Naive thymus-derived CD4-positive, alpha-beta T cell (primary cell): ENCODE data around the gene ZBTB9. TPM values are rescaled to one million over a fixed set of nuclear protein-coding genes. Genes with fewer than 3 reads are reported as not detected.

Experiments used
- ATAC-seq: fragments of 150-1000 bp; cut with Tn5 transposase; 2 replicates; pipeline ENCODE4 v1.10.0; 2021; ENCODE audit warnings: mild to moderate bottlenecking, moderate library complexity
- CTCF ChIA-PET: fragments of 350-600 bp; sonication (Branson Sonifier 250); formaldehyde crosslinking; loops from one replicate; lab custom pipeline; 2021; ENCODE audit warnings: antibody characterized with exemption; lab: Charles Lee
- POLR2A ChIA-PET: fragments of 350-600 bp; sonication (Branson Sonifier 250); formaldehyde crosslinking; loops from one replicate; lab custom pipeline; 2021; ENCODE audit warnings: antibody characterized with exemption, inconsistent platforms; lab: Charles Lee
- DNase-seq, 9 donors: peaks; one replicate each; pipeline versions ENCODE4 v3.0.0 to v3.0.0-alpha.2; 2020 to 2022; ENCODE audit warnings: mixed read lengths in 1 of 9
- H3K27ac ChIP-seq: one replicate; pipeline ENCODE4 v1.7.0; 2013; ENCODE audit warnings: mild to moderate bottlenecking, low read depth, low read length, moderate library complexity
- H3K27me3 ChIP-seq, 2 donors: one replicate each; pipeline ENCODE4 v1.7.0; 2013; ENCODE audit warnings: low read length in 2 of 2, mild to moderate bottlenecking in 2 of 2, moderate library complexity in 2 of 2; ENCODE audit not compliant: control insufficient read depth in 2 of 2, insufficient read depth in 2 of 2
- H3K36me3 ChIP-seq, 3 experiments: 1 replicate in 2 of 3; 2 replicates in 1 of 3; pipeline ENCODE4 v1.7.0; 2013; ENCODE audit warnings: low read length in 3 of 3, mild to moderate bottlenecking in 3 of 3, moderate library complexity in 1 of 3; ENCODE audit not compliant: insufficient read depth in 3 of 3, control insufficient read depth in 2 of 3
- H3K4me1 ChIP-seq, 2 donors: one replicate each; pipeline ENCODE4 v1.7.0; 2013; ENCODE audit warnings: low read length in 2 of 2, mild to moderate bottlenecking in 2 of 2, moderate library complexity in 1 of 2; ENCODE audit not compliant: control insufficient read depth in 2 of 2, insufficient read depth in 2 of 2
- H3K4me3 ChIP-seq: 2 replicates; pipeline ENCODE4 v1.7.0; 2013; ENCODE audit warnings: mild to moderate bottlenecking, low read length
- H3K9me3 ChIP-seq, 3 experiments: 1 replicate in 2 of 3; 2 replicates in 1 of 3; pipeline ENCODE4 v1.7.0; 2013; ENCODE audit warnings: low read length in 3 of 3; ENCODE audit not compliant: control insufficient read depth in 2 of 3
- H3K27ac Mint-ChIP-seq, 9 donors: one replicate each; pipeline ENCODE4 v1.8.0; 2020 to 2022; ENCODE audit warnings: mixed read lengths in 9 of 9, mild to moderate bottlenecking in 8 of 9, moderate library complexity in 5 of 9, inconsistent platforms in 2 of 9
- H3K27me3 Mint-ChIP-seq, 5 donors: one replicate each; pipeline ENCODE4 v1.8.0; 2021 to 2022; ENCODE audit warnings: mixed read lengths in 5 of 5, mild to moderate bottlenecking in 1 of 5
- H3K36me3 Mint-ChIP-seq, 5 donors: one replicate each; pipeline ENCODE4 v1.8.0; 2020 to 2022; ENCODE audit warnings: mixed read lengths in 5 of 5, mild to moderate bottlenecking in 3 of 5, inconsistent platforms in 1 of 5
- H3K4me1 Mint-ChIP-seq, 7 donors: one replicate each; pipeline ENCODE4 v1.8.0; 2020 to 2022; ENCODE audit warnings: mixed read lengths in 7 of 7, mild to moderate bottlenecking in 3 of 7, inconsistent platforms in 1 of 7
- H3K4me3 Mint-ChIP-seq, 10 donors: one replicate each; pipeline ENCODE4 v1.8.0; 2020 to 2022; ENCODE audit warnings: mild to moderate bottlenecking in 10 of 10, mixed read lengths in 10 of 10, moderate library complexity in 6 of 10, inconsistent platforms in 2 of 10
- H3K9me3 Mint-ChIP-seq, 11 donors: one replicate each; pipeline ENCODE4 v1.8.0; 2020 to 2022; ENCODE audit warnings: mixed read lengths in 11 of 11, mild to moderate bottlenecking in 4 of 11, inconsistent platforms in 1 of 11, moderate library complexity in 1 of 11
- intact Hi-C, 2 donors: fragments of 100-400 bp; cut with micrococcal nuclease; formaldehyde crosslinking; loops; one replicate each; pipeline ENCODE4 v1.15.1; 2023
- polyA plus RNA-seq, 2 donors: library from polyadenylated mRNA; unstranded; fragments of 300-500 nt; fragmentation: Illumina TruSeq; gene quantifications; one replicate each; pipeline ENCODE4 v1.2.3, GENCODE V29; 2021
- total RNA-seq, 6 experiments: library from RNA in 5 of 6; stranded (reverse) in 5 of 6; gene quantifications; 1 replicate in 5 of 6; 2 replicates in 1 of 6; pipeline ENCODE4 v1.2.3 and lab custom pipeline; 2021 to 2026

The ZBTB9 gene
- total and polyA plus RNA-seq, 7 experiments from 2014 or later: 3.3 to 15.2 (median 9.8) TPM

GRCh38 chr6:33417128-33417902 is 37.1 kb upstream of the ZBTB9 start:
- DNase-seq (peak in 2 of 9 donors; percentile 22 to 30), ATAC-seq (no peak)
- Histone ChIP-seq H3K36me3 (peaks cover 5 to 38% (median 12%) of the 10 kb centered on the region in 3 experiments), H3K27me3 (no peaks in the 10 kb centered on the region), H3K9me3 (no peaks in the 10 kb centered on the region), H3K4me1 (peaks cover 37 to 60% of the 10 kb centered on the region in 2 donors), H3K4me3 (peak overlapping the region; percentile 72), H3K27ac (peak overlapping the region; percentile 94)
- no peaks in the 10 kb centered on the region for H3K9me3 Mint-ChIP-seq
- H3K27ac Mint-ChIP-seq: peak overlapping the region; percentile 98 to 100 (median 99)
- CTCF ChIA-PET: interaction anchor here (1.6 kb wide), 1 partner anchor 73 kb away, joined by 5 read pairs; no protein-coding TSS in a partner anchor
- POLR2A ChIA-PET: interaction anchor here (0.7 to 4.3 kb wide), 16 partner anchors 9 to 576 kb away, joined by 3 to 61 read pairs (median 4); partner anchors contain the start of genes RGL2, RPS18, UQCC2 and VPS52
- intact Hi-C loops: loop anchor here (10.0 kb wide), 4 partner anchors 297 to 1753 kb away; partner anchors contain the start of genes C6orf47 (in 1 of the 2), CSNK2B (in 1 of the 2), GPANK1 (in 1 of the 2) and GPSM3 (in 1 of the 2)
- H3K36me3 Mint-ChIP-seq: peaks cover 3 to 26% (median 19%) of the 10 kb centered on the region in 5 donors
- H3K27me3 Mint-ChIP-seq: no peaks in the 10 kb centered on the region
- peak overlapping the region; percentile 88 to 97 (median 94) for H3K4me3 Mint-ChIP-seq
- H3K4me1 Mint-ChIP-seq: peaks cover 61 to 91% (median 78%) of the 10 kb centered on the region in 7 donors

- ChIA-PET CTCF (interaction anchor here (0.5 to 1.6 kb wide), 7 partner anchors 11 to 92 kb away, joined by 3 to 7 read pairs (median 3); partner anchors contain the start of gene ZBTB9), POLR2A (interaction anchor here (0.7 to 4.3 kb wide), 20 partner anchors 8 to 577 kb away, joined by 3 to 61 read pairs (median 7); partner anchors contain the start of genes B3GALT4, RPS18, TAPBP and UQCC2)
- intact Hi-C loops: loop anchor here (1.0 to 10.0 kb wide), 18 partner anchors 8 to 1753 kb away; partner anchors contain the start of genes KIFC1 (in 2 of the 2), UQCC2 (in 2 of the 2), ZBTB9 (in 2 of the 2) and C6orf47 (in 1 of the 2)
- peaks cover 60 to 89% (median 73%) of the 10 kb centered on the region in 7 donors for H3K4me1 Mint-ChIP-seq
- H3K36me3 Mint-ChIP-seq: peaks cover 6 to 29% (median 12%) of the 10 kb centered on the region in 5 donors
- peak; percentile 91 to 100 (median 99) for DNase-seq
- peak; percentile 92 for ATAC-seq
- peak within 1 kb of the TSS; percentile 98 to 100 (median 99) for H3K27ac Mint-ChIP-seq
- H3K36me3 ChIP-seq: peaks cover 4 to 30% (median 5%) of the 10 kb centered on the region in 3 experiments
- H3K27me3 ChIP-seq: no peaks in the 10 kb centered on the region
- H3K4me3 Mint-ChIP-seq: peak within 1 kb of the TSS; percentile 88 to 97 (median 94)
- peak within 1 kb of the TSS; percentile 94 for H3K27ac ChIP-seq
- no peaks in the 10 kb centered on the region for H3K27me3 Mint-ChIP-seq
- no peaks in the 10 kb centered on the region for H3K9me3 ChIP-seq
- no peaks in the 10 kb centered on the region for H3K9me3 Mint-ChIP-seq
- H3K4me3 ChIP-seq: peak within 1 kb of the TSS; percentile 74
- peaks cover 31 to 54% of the 10 kb centered on the region in 2 donors for H3K4me1 ChIP-seq
Measured at GRCh38 chr6:33417903-33418689, 36.3 kb upstream of the ZBTB9 start, which contains the start of gene CUTA. Gene CUTA, minus strand, starts transcription at chr6:33418107. Its CDS starts 107 bp downstream, at chr6:33418000.

GRCh38 chr6:33418690-33419291 is 35.6 kb upstream of the ZBTB9 start:
- peak in 2 of 9 donors; percentile 69 to 70 for DNase-seq
- no peak for ATAC-seq
- intact Hi-C loops: loop anchor here (1.0 to 10.0 kb wide), 18 partner anchors 8 to 1754 kb away; partner anchors contain the start of genes KIFC1 (in 2 of the 2), UQCC2 (in 2 of the 2), ZBTB9 (in 2 of the 2) and C6orf47 (in 1 of the 2)
- Histone ChIP-seq H3K36me3 (peaks cover 0 to 24% (median 5%) of the 10 kb centered on the region in 3 experiments), H3K4me3 (peak overlapping the region; percentile 74), H3K9me3 (no peaks in the 10 kb centered on the region), H3K27ac (peak overlapping the region; percentile 92), H3K27me3 (no peaks in the 10 kb centered on the region), H3K4me1 (peaks cover 31 to 50% of the 10 kb centered on the region in 2 donors)
- Mint-ChIP-seq H3K27ac (peak overlapping the region; percentile 98 to 100 (median 99)), H3K4me3 (peak overlapping the region; percentile 88 to 97 (median 94)), H3K27me3 (no peaks in the 10 kb centered on the region), H3K4me1 (peaks cover 56 to 90% (median 73%) of the 10 kb centered on the region in 7 donors), H3K36me3 (peaks cover 4 to 31% (median 11%) of the 10 kb centered on the region in 5 donors), H3K9me3 (no peaks in the 10 kb centered on the region)
- ChIA-PET POLR2A (interaction anchor here (0.7 to 4.3 kb wide), 19 partner anchors 7 to 447 kb away, joined by 3 to 61 read pairs (median 8); partner anchors contain the start of genes B3GALT4, BAK1, PHF1 and RPS18), CTCF (interaction anchor here (1.0 to 1.4 kb wide), 6 partner anchors 10 to 78 kb away, joined by 3 to 7 read pairs (median 3); partner anchors contain the start of gene ZBTB9)

GRCh38 chr6:33419580-33420490 is 34.5 kb upstream of the ZBTB9 start, which contains the start of gene SYNGAP1:
Gene SYNGAP1, plus strand, starts transcription at chr6:33420065. Its CDS starts 200 bp downstream, at chr6:33420265.
- H3K27ac ChIP-seq: peak within 1 kb of the TSS; percentile 92

More at GRCh38 chr6:33419580-33420490, 34.5 kb upstream of the ZBTB9 start, which contains the start of gene SYNGAP1:
- peaks cover 0 to 14% (median 0%) of the 10 kb centered on the region in 3 experiments for H3K36me3 ChIP-seq
- Mint-ChIP-seq H3K9me3 (no peaks in the 10 kb centered on the region), H3K27ac (peak within 1 kb of the TSS; percentile 98 to 100 (median 99)), H3K36me3 (peaks cover 4 to 33% (median 4%) of the 10 kb centered on the region in 5 donors), H3K4me1 (peaks cover 59 to 91% (median 76%) of the 10 kb centered on the region in 7 donors), H3K4me3 (peak within 1 kb of the TSS; percentile 75 to 97 (median 93)), H3K27me3 (no peaks in the 10 kb centered on the region)
- peak in 4 of 9 donors; percentile 31 to 63 (median 38) for DNase-seq
- no peaks in the 10 kb centered on the region for H3K9me3 ChIP-seq
- POLR2A ChIA-PET: interaction anchor here (0.6 to 4.3 kb wide), 12 partner anchors 9 to 160 kb away, joined by 3 to 61 read pairs (median 8); partner anchors contain the start of genes B3GALT4, BAK1, PHF1 and RPS18
- H3K4me3 ChIP-seq: peak within 1 kb of the TSS; percentile 74
- no peaks in the 10 kb centered on the region for H3K27me3 ChIP-seq
- H3K4me1 ChIP-seq: peaks cover 29 to 45% of the 10 kb centered on the region in 2 donors
- ATAC-seq: no peak
- CTCF ChIA-PET: interaction anchor here (1.2 to 1.4 kb wide), 2 partner anchors 29 to 76 kb away, joined by 3 read pairs; no protein-coding TSS in a partner anchor
- intact Hi-C loops: loop anchor here (2.0 to 10.0 kb wide), 10 partner anchors 75 to 1755 kb away; partner anchors contain the start of genes C6orf47 (in 1 of the 2), CSNK2B (in 1 of the 2), GPANK1 (in 1 of the 2) and GPSM3 (in 1 of the 2)
